KOPT-K1 (cell line): ENCODE results near the gene HDAC11.
A peak's percentile ranks its signal among the peaks of the same experiment; 100 is the strongest.
"Not testable (repeated sequence)": the region's sequence is repeated elsewhere in the genome, so short reads cannot be mapped to it uniquely, and the experiment has no call there.

Experiments used
- H3K27ac ChIP-seq: fragments of 200-600 bp; sonication (generic); 2 replicates; pipeline ENCODE4 v1.5.1; 2016; ENCODE audit warnings: antibody characterized with exemption, mild to moderate bottlenecking, low read depth, low read length; ENCODE audit not compliant: poor library complexity, severe bottlenecking
- H3K36me3 ChIP-seq: fragments of 200-600 bp; sonication (generic); 2 replicates; pipeline ENCODE4 v1.5.1; 2017; ENCODE audit warnings: antibody characterized with exemption, mild to moderate bottlenecking, low read length, moderate library complexity; ENCODE audit not compliant: insufficient read depth
- H3K9me3 ChIP-seq: fragments of 200-600 bp; sonication (generic); 2 replicates; pipeline ENCODE4 v1.5.1; 2017; ENCODE audit warnings: antibody characterized with exemption, low read length, mild to moderate bottlenecking; ENCODE audit not compliant: insufficient read depth, poor library complexity, severe bottlenecking

Gene HDAC11

DNA sequence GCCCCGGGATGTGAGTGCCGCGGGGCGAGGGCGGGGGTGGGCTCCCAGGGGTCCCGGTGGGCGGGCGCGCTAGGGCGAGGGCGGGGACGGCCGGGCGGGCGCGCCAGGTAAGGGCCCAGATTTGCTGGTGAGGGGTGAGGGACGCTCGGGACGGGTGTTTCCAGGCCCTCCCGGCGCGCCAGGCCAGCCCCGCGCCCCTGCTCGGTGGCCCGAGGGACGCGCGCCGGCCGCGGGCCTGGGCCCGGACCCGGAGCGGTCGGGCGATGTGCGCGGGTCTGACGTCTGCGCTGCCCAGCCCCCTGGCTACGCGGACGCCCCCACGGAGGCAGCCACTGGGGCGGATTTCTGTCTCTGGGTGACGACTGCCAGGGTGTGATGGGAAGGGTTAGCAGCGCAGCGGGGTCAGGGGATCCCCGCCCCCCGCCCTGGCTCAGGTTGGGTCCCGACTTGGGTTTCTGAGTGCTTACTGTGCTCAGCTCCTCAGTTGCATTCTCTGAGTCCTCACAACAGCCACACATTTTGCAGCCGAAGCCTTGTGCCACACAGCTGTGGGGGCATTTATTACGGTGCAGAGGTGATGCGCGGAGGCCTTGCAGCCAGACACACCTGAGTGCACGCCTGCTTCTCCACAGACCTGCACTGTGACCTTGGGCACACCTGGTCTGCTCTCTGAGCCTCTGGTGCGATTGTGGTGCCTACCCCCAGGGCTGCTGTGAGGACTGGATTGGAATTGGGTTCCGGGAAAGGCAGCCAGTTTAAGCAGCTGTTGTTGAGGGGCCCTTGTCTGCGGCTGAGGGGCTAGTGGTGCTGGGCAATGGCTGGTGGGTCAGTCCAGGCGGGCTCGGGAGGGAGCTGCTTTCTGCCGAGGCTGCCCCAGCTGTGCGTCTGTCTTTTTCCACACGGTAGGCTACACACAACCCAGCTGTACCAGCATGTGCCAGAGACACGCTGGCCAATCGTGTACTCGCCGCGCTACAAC, 523 bp downstream of the HDAC11 start:
- Histone ChIP-seq H3K27ac (no peak overlapping the region), H3K9me3 (no peaks in the 10 kb centered on the region), H3K36me3 (no peaks in the 10 kb centered on the region)

DNA sequence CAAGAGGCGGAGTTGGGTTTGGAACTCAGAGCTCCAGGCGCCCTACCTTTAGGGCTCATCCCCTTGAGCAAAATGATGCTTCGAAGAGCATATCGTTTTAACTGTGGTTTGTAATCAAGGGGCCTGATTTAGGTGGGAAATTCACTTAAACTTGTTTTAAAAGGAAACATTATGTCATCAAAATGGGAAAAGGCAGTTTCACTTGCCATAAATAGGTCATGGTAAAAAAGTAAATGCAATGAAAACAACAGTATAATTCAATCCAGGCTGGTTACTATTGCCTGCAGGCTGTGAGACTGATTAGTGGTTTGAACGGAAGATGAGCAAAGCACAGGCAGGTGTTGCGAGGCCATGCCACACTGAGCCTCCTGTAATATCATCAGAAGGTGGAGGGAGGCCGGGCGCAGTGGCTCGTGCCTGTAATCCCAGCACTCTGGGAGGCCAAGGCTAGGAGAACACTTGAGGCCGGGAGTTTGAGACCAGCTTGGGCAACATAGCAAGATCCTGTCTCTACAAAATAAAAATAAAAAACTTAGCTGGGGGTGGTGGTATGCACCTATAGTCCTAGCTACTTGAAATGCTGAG, 2.1 kb downstream of the HDAC11 start:
- no peaks in the 10 kb centered on the region for H3K9me3 ChIP-seq
- H3K36me3 ChIP-seq = no peaks in the 10 kb centered on the region
- no peak overlapping the region for H3K27ac ChIP-seq

DNA sequence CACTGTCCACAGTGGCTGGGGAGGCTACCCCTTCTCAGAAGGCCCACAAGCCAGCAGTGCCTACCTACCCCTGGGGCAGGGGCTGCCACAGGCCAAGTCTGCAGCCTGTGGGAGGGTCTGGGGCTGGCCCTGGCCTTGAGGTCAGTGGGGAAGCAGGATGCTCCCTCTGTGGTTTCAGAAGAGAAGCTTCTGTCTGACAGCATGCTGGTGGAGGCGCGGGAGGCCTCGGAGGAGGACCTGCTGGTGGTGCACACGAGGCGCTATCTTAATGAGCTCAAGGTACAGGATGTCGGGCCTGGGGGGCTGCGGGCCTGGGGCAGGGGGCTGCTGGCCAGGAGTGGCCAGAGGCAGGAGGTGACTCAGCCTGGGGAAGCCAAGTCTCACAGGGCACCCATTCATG, 3.2 kb downstream of the HDAC11 start:
- no peak overlapping the region for H3K27ac ChIP-seq
- H3K9me3 ChIP-seq = no peaks in the 10 kb centered on the region
- no peaks in the 10 kb centered on the region for H3K36me3 ChIP-seq

DNA sequence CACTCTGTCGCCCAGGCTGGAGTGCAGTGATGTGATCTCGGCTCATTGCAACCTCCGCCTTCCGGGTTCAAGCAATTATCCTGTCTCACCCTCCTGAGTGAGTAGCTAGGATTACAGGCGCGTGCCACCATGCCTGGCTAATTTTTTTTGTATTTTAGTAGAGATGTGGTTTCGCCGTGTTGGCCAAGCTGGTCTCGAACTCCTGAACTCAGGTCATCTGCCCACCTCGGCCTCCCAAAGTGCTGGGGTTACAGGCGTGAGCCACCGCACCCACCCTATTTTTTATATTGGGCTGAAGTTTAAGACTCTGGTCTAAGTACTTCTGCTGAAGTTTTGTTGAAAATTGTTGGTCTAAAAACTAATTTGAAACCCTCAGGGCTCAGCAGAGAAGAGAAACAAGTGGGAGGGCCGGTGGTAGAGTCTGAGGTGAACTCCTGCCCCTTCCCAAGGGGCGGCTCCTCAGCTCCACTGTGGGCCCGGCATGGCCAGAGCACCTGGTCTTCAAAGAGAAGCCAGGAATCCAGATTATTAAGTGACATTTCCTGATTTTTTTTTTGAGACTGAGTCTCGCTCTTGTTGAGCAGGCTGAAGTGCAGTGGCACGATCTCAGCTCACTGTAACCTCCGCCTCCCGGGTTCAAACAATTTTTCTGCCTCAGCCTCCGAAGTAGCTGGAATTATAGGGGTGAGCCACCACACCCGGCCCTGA, 4.0 kb downstream of the HDAC11 start:
- no peaks in the 10 kb centered on the region for H3K36me3 ChIP-seq
- H3K9me3 ChIP-seq = no peaks in the 10 kb centered on the region
- H3K27ac ChIP-seq = peak overlapping the region; percentile 54

DNA sequence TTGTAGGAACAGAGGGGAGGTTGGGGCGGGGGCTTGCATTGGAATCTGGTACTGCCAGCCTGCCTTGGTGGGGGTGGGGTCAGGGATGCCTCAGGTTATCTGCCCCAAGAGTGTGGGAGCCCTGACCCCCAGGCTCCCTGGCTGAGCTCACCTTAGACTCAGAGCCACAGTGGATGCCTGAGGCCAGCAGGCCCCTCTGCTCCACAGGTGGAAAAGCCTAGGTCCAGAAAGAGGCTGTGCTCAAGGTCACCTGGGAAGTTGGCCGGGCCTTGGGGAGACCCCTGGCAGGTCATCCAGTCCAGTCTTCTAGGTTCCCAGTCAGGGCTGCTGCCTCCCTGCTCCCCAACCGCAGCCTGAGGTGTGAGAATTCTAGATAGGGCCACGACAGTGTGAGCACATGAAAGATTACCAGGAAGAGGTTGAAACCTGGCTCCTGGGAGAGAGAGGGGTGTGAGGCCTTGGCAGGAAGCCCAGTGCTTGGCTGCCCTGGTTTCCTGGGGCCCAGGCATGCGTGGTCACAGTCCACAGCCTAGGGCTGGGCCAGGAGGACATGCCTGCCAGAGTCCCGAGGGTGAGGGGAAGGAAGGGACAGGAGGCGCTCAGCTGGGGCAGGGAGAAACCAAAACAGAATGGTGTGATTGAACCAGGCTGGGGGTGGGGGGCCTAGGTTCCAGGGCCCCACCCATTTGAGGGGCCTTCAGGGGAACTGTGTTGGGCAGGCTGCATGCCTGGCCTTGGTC, 4.9 kb downstream of the HDAC11 start:
- peak overlapping the region; percentile 54 for H3K27ac ChIP-seq

DNA sequence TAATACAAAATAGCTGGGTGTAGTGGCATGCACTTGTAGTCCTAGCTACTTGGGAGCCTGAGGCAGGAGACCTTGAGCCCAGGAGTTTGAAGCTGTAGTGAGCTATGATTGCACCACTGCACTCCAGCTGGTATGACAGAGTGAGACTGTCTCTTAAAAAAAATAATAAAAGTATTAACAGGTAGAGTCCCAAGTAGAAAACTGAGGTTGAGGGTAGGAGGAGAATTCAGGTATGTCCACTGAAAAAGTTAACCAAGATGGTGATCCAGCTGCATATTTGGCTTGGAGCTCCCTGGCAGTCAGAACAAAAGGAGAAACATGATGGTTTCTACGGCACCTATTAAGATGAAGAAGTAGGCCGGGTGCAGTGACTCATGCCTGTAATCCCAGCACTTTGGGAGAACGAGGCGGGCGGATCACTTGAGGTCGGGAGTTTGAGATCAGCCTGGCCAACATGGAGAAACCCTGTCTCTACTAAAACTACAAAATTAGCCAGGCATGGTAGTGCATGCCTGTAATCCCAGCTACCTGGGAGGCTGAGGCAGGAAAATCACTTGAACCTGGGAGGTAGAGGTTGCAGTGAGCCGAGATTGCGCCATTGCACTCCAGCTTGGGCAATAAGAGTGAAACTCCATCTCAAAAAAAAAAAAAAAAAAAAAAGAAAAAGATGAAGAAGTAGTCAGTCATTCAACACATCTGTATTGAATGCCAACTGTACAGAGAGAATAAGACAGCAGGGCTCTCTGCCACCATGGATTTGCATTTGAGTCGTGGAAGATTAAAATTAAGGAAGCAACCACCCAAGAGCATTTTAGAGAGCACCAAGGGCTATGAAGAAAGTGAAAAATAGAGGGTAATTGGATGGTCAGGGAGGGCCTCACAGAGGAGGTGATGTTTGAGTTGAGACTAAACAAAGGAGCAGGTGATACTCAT, 5.8 kb downstream of the HDAC11 start:
- peak overlapping the region; percentile 54 for H3K27ac ChIP-seq
- not testable (repeated sequence) for H3K36me3 ChIP-seq, H3K9me3 ChIP-seq

More for the DNA sequence above, 4.9 kb downstream of the HDAC11 start:
- no peaks in the 10 kb centered on the region for H3K36me3 ChIP-seq
- no peaks in the 10 kb centered on the region for H3K9me3 ChIP-seq

DNA sequence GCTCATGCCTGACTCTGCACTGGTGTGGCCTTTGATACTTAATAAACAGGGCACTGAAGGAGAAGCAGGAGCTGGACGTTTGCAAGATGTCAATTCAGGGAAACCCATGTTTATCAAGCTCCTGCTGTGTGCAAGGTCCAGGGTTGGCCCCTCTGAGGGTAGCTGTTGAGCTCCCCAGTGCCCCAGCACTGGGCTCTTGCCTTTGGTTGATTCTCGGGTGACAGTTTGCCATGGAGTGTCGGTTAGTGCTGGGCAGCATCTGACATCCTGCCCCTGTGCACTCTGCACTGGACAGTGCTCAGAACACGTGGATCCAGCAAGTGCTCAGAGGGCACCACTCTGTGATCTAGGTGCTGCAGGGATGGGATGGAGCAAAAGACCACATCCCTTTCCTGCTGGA, 7.3 kb downstream of the HDAC11 start:
- Histone ChIP-seq H3K27ac (no peak overlapping the region), H3K36me3 (no peaks in the 10 kb centered on the region), H3K9me3 (no peaks in the 10 kb centered on the region)

DNA sequence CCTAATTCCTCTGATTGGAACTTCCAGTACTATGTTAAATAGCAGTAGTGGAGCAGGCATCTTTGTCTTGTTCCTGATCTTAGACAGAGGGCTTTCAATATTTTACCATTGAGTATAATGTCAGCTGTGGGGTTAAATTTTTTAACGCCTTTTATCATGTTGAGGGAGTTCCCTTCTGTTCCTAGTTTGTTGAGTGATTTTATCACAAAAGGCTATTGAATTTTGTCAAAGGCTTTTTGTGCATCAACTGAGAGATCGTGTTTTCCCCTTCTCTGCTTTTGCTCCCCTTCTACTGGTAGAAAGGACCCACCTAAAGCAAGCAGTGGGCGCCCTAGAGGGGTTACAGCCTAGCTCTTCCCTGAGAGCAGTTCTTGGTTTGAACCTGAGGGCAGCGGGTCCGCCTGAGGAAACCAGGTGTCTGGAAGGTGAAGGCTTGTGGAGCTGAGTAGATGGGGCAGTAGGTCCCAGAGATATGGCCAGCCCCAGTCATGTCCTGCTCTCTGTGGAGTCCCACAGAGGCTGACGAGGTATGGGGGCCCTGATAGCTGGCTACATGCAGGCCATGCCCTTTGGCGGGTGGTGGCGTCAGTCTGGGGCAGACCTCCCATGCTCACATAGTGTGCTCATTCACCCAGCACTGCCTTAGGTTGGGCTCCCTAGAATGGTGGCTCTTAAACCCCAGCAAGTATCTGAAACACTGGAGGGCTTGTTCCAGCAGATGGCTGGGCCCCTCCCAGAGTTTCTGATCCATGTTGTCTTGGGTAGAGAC, 11.3 kb downstream of the HDAC11 start:
- Histone ChIP-seq H3K9me3 (no peaks in the 10 kb centered on the region), H3K27ac (no peak overlapping the region), H3K36me3 (no peaks in the 10 kb centered on the region)

DNA sequence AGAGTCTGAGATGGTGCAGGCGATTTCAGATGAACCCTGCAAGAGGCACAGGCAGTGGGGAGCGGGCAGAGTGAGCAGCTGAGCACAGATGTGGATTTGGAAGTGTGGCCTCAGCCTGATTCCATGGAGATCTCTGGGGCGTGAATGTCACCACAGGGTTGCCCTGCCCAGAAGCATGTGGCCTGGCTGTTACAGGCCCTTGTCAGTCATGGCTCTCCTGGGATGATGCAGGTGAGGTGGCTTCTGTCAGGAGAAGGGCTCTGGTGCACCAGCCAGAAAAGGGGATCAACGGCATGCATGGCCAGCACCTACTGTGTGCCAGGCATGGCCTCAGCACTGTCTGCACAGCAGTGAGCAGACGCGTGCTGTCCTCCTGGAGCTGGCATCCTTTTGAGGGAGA, 11.9 kb downstream of the HDAC11 start:
- H3K27ac ChIP-seq = no peak overlapping the region
- H3K36me3 ChIP-seq = no peaks in the 10 kb centered on the region
- H3K9me3 ChIP-seq = no peaks in the 10 kb centered on the region

DNA sequence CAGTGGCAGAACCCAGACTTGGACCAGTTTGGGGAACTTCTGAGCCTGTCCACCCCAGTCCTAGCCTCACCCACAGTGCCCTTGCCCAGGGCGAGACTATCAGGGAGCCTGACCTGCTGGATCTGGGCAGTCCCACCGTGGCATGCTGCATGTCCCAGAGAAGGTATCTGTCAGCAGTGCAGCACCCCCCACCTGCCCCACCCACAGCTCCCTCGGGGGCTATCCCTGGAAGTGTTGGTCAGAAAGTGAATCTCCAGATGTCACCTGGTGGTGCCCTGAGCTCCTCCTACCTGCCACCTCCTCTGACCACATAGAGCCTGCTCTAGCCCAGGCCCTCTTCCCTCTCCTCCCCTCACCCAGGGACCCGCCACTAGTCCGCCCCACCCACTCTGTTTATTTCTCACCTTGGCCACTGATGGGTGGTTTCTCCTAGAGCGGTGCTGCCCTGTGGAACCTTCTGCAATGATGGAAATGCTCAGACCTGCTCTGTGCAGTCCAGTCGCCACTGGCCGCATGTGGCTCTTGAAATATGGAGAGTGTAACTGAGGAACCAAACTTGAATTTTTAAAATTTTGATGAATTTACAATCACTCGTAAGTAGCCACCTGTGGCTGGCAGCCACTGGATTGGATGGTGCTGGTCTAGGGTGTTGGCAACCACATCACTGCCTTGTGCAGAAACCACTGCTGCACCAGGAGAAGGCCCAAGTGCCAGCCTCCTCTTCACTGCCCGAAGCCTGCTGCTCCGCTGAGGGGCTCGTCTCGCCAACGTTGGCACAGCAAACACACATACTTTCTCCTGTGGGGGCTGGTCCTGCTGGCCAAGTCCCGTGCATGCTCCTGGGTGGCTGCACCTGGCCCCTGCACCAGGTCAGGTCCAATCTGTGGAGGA, 13.1 kb downstream of the HDAC11 start:
- H3K36me3 ChIP-seq = no peaks in the 10 kb centered on the region
- H3K9me3 ChIP-seq = no peaks in the 10 kb centered on the region
- no peak overlapping the region for H3K27ac ChIP-seq

DNA sequence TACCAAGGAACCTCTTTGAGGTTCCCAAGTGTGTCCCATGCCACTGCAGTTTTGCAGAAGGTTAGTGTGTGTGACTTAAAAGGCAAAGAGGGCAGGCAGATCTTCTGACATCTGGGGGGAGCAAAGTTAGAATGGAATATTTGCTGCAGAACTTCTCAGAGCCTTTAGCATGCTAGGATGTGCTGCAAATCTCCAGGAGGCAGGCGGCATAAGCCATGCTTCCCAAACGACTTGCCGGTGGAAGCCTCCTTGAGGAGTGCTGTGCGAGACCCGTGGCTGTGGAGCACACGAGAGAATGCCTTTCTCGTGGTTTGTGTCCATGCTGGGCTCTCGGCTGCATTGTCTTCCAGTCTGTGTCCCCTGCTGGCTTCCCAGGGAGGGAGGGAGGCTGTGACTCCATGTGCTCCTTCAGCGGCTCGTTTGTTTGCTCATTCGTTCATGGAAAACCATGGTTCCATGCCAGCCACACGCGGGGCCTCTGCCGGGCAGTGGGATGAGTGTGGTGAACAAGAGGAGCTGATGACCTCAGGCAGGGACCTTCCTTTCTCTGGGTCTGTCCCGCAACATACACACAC, 13.8 kb downstream of the HDAC11 start:
- no peaks in the 10 kb centered on the region for H3K36me3 ChIP-seq
- no peak overlapping the region for H3K27ac ChIP-seq
- no peaks in the 10 kb centered on the region for H3K9me3 ChIP-seq

DNA sequence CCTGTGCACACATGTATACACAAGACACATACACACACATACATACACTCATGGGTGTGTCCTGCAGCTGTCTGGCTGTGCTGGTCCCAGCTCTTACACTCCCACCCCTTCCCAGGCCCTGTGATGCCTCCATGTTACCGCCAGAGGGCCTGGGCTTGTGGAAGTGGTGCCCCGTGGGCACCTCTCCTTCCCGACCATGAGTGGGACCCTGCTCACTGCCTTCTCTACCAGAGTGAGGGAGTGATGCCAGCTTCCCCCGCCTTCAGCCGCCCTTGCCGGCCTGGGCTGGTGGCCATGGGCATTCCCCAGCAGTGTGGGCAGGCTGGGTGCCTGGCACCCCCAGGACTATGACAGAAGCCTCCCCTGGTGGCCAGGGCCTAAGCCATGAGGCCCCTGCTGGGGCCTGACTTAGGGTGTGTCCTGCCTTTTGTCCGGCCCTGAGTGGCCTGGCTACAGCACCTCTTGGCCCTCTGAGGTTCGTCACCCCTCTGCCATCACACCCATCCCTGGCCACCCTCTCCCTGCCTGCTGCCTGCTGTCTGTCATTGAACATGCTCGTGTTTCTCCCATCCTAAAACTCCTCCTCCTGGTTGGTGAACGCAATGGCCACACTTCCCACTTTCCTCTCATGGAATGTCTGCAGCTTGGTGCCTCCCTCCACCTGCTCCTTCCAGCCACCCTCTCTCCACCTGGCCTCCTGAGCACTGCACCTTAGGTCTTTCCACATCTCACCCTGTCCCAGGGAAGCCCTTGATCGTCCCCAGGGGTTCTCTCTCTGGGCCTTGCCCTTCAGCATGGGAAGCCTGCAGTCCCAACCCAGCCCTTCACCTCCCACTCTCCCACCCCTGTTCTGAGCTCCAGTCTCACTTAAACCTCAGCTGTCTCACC, 14.6 kb downstream of the HDAC11 start:
- no peak overlapping the region for H3K27ac ChIP-seq
- no peaks in the 10 kb centered on the region for H3K9me3 ChIP-seq
- H3K36me3 ChIP-seq = no peaks in the 10 kb centered on the region
